Tongue (tissue), 2 donors: ENCODE data around the gene NPAS3. TPM values are rescaled to one million over a fixed set of nuclear protein-coding genes. Genes with fewer than 3 reads are reported as not detected.

Source experiments
- DNase-seq: peaks from one replicate; pipeline ENCODE4 v3.0.0-alpha.2; 2015
- total RNA-seq: library from RNA; depleted of rRNA; stranded (reverse); fragments of >200 nt; gene quantifications from one replicate; pipeline ENCODE4 v1.2.3, GENCODE V29; 2014

The NPAS3 gene
- total RNA-seq, 1 donor from 2014 or later = 4.4 TPM

DNA sequence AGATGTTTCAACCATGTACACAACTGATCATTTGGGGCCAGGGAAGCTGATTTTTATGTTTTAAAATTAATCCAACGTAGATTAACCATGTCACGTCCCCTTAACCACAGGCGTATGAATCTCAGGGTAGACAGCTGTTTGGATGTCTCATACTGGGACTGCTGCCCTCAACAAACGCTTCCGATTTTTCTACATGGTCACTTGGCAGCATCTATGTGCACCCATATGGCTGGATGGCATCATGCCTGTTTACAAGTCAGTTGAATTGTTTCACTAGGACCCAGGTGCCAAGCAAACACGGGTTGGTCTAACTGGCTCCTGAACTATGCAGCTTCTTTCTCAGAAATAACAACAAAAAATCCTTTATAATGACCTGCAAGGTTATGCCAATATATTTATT is 393.8 kb downstream of the NPAS3 start:
- DNase-seq = peak; percentile 82

DNA sequence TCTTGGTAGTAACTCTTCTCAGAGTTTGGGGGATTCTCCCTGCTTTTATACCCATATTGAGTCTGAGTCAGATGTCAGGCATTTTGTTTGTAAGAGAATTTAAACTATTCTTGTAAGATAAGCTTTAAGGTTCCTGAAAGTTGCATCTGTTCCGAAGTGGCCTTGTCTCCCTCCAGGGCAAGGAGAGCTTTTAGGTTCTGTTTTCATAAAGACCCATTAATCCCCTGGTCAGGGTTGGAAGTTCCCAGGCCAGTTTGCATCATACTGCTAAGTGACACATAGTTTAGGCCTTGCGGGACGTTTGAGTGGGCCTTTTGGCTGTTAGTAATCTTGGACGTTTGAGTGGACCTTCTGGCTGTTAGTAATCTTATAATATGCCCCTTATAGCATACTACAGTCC is 396.7 kb downstream of the NPAS3 start:
- DNase-seq = no peak

DNA sequence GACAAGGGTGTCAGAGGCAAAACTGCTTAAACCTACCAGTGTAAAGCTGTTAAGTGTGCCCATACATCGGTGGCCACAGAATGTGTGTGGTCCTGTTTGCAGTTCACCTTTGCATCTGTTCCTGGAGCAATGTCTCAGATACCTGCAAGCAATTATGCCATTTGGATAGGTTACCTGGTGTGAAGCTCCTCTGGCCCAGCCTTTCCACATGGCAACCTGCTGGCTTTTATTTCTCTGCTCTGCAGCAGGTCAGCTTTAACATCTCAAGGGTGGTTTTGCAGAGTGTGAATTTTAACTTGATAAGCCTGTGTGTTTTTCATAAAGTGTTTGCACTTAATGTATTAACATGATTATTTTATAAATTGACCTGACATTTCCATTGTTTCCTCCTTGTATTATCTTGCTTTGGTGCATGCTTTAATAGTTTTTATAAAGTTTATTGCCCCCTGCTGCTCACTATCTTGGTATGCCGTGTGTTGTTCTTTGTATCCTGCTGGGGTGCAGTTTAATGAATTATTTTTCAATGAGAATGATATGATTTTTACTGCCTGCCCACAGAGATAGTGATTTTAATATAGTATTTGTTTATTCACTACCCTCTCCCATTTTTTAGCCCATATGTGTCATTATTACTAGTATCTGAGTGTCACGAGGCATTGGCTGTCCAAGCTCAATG is 403.8 kb downstream of the NPAS3 start:
- DNase-seq = no peak

DNA sequence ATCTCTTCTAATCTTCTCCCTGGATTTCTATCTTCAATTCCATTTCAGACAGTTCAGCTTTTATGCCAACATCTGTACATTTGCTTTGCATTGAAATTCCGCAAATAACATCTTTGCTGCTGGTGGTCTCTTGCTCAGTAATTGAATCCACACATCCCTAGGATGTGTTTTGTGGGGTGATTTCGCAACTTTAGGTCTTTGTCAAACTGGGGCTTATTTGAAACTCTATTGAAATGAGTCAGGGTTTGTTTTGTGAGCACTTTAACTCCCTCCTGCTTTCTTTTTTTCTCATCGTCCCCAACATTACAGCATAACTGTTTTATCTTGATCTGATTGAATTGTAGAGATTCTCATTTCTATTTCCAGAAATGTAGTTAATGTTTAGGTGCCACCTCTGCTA is 404.3 kb downstream of the NPAS3 start:
- no peak for DNase-seq

DNA sequence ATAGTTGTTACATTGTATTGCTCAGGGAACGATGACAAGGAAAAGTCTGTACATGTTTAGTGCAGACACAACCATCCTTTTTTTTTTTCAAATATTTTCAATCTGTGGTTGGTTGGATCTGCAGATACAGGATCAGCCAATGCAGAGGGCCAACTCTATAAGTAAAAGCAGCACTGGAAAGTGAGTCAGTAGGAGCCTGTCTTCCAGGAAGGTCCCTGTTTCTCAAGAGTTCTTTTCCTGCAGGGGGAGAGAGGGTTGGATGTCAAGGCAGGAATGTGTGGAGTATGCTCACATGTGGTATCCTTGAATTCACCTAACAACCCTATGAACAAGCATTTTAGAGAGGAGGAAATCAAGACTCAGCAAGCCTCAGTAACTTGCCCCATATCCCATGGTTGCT is 409.1 kb downstream of the NPAS3 start:
- no peak for DNase-seq

DNA sequence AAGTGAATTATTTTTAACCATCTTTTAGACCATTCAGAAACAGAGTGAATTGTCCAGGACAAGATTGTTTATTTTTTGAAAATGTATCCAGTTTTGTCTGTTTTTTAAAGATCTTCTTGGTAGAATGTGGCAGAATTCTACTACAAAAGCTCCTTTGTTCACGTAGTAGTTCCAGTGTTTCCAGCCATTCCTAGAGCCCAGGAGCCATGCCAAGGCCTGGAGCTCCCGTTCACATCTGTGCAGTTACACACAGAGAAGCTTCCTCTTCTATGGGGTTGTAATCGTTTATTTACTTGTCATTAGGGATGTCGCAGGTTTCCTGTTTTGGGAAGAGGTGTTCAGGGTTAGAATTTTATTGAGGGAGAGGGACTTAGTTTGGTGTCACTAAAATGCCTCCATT is 409.8 kb downstream of the NPAS3 start:
- no peak for DNase-seq

DNA sequence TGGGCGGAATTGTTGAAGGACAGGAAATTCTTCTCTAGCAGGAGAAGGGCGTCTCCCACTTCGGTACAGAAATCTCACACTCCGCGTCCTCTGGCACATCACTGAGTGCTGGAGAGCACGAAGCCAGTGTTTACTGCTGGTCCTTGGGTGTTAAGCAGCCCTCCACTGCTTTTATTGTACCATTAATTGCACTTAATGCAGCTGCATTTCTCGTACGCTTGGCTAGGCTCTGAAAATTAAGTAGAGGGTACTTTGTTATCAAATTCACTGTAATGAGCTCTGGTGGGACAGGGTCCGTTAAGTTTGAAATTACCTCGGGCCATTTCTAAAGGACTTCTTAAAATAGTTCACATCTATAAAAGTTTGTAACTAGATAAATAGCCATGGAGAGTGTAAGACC is 411.2 kb downstream of the NPAS3 start:
- DNase-seq = peak; percentile 17

DNA sequence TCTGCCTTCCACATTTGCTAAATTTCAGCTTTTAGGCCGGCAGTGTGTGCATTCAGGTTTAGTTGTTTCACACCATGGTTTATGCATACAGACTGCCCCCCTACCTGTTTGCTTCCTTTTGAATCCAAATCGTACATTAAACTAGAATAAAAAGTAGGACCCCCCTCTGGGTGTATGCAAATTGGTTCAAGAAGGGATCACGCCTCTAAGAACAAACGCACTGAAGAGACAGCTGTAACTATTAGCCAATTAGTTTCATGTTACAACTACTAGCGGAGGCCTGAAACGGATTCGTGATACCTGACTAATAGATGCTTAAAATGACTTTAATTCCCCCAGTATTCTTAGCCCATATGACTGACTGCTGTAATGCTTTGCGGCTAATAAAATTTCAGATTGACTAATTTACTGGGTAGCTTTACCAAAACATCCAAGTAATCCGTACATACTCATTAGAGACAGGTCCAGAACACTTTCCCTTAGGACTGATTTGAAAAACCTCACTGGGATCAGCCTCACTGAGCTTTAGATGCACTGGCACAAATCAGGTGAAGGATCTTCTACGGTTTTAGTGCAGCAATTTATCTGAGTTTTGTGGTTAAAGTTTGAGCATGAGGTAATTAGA is 411.8 kb downstream of the NPAS3 start:
- no peak for DNase-seq

DNA sequence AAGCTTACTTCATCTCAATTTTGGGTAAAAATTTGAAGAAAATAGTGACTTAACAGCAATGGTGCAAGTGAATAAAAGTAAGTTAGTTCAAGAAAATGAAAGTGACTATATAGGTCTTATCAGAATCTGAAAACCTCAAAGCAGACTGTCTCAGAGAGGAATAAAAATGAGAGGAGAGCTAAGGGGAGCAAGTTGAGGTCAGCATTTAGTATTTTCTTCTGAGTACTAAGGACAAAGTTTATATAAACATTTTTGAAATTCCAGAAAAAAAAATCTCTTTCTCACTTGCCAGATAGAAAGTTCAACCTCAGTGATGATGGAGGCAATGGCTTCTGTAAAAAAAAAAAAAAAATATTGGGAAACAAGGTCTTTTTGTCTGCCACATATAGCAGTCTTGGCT is 414.1 kb downstream of the NPAS3 start:
- DNase-seq = no peak

DNA sequence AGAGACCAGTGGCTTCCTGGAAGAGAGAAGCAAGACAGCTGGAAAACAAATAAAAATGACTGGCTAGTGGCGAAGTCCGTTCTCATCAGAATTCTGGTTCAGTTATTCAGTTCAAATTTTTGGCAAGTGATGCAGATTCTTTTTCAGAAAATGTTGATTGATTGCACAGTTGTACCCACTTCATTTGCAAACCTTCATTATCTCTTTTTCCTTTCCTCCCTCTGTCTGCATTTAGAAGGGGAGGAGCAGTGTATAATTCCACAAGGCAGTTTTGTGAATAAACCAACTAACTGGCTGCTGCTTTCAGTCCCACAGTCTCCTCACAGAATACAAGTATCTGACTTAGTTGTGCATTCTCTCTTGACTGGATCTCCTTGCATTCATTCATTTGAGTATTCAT is 417.5 kb downstream of the NPAS3 start:
- DNase-seq = no peak

DNA sequence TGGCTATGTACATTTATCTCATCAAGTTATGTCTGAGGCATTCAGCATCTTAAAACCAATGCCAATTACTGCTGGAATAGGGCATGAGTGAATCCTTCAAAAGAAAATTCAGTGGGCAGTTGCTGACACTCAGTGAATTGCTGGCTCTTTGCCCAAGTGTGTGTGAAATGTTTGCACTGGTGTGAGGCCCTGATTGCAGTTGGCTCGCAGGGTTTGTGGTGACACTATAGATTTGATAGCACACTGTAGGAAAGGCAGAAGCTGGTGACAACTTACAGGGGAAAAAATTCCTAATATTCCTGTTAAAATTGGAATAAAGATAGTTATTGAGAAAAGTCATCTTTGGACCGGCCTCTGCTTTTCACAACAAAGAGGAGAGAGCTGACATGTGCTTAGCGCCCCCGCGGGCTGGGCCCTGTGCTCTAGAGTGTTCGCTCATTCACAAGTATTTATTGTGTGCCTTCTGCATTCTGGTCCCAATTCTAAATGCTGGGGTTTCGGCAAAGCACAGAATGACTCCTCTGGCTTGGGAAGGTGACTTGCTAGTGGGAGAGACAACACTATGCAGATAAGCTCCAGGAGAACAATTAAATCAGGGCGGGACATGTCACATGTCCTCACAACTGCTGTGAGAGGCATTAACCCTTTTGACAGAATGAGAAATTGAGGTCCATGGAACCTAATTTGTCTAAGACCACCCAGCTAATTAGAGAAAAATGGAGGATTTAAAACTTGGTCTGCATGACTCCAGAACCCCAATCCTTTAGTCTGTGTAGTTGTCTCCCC is 418.7 kb downstream of the NPAS3 start:
- peak; percentile 63 for DNase-seq

DNA sequence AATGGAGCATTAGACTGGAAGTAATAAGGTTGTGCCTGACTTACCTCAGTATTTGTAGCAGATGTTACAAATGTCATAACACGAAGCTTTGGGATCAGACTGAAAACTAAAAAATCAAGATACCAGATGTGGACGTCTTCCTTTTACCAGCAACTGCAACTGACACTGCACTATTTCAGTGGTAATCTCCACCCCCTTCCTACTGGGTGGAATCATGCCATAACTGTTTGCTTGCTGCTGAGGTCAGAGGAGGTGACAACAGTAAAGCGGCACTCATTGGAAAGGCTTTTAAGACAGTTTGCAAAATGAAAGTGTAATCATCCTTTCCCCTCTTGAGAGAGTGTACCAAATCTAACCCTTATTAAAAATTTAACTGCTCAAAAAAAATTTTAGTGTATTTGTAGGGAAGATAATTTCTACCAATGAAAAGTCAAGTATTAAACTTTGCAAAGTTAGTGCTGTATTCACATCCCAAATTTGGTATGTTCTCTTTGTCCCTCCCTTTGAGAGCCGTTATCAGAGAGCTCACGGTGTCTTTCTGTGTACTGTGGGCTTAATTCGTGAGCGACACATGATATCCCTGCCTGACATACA is 420.7 kb downstream of the NPAS3 start:
- no peak for DNase-seq

DNA sequence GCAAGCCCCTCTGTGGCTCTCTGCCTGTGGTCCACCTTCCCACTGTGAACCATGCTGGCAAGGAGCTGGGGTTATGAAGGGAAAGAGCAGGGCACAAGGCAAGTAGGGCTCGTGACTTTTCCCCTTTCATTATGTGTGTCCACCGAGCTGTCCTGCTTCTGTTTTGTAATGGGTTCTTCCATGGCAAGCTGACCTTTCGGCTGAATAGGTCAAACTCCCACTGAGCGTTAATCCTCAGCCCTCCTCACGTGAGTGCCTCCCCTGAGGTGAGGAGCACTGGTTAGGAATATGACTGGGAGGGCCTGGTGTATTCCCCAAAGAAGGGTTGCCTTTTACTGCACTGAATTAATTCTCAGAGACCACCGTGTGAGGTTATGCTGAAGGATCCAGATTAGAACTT is 424.3 kb downstream of the NPAS3 start:
- no peak for DNase-seq

DNA sequence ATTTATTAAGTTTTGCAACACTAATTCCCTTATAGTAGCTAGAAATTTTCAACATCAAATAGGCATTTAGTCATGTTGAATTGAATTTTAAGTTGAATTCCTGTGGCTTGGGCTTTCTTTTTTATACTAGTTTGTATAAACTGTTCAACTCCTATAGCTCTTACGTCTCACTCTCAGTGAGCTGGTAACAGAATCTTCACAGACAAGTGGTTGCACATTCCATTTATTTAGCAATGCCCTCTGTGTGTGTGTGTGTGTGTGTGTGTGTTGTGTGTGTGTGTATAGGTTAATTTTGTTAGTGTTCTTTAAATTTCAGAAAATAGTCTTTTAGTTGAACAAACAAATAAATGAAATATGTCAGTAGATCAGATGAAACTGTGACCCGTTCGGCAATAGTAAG is 425.0 kb downstream of the NPAS3 start:
- DNase-seq = peak; percentile 43

DNA sequence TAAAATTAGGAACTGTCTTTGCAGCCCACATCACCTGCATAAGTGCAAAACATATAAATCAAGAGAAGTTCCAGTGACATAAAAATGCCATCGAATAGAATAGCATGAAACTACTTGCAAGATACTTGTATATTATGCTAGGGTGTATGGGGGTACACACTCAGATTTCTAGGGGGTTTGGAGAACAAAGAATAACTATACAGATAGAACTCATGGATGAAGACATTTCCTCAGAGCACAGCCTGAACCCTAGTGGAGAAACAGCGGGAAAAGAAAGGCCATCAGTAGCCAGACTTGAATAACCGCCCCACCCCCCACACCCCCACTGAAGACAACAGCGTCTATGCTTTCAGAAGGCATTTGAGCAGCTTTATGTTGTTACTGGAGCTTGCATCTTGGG is 425.8 kb downstream of the NPAS3 start:
- DNase-seq = peak; percentile 17

DNA sequence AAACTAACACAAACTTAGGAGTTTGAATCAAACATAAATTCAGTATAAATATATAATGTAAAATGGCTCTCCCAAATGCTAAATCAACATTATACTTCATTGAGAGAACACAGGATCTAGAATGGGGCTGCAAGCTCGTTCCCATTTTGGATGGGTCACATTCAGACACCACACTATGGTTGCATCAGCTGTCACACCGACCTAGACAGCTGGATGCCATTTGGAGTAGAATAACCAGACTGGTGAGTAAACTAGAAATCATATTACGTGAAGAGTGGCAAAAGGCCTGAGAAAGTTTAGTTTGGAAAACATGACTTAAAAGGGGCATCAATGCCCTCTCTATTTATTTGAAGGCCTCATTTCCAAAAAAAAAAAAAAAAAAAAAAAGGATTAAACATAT is 430.4 kb downstream of the NPAS3 start:
- DNase-seq = peak; percentile 32

DNA sequence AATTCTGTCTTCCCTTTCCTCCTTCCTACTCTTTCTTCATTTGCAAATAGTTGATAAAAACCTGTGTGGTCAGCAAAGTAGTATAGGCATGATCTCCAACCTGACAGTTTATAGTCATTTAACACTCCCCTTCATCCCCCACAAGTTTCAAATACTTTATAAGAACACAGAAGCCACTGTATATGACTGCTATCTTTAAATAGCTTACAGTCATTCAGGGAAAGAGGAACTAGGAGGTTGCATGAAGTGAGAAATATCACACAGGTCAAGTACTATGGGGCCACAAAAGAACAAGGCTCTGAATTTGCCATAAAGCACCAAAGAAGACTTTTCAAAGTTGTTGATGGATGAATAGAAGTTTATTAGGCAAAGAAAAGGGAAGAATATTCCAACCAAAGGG is 431.3 kb downstream of the NPAS3 start:
- no peak for DNase-seq

DNA sequence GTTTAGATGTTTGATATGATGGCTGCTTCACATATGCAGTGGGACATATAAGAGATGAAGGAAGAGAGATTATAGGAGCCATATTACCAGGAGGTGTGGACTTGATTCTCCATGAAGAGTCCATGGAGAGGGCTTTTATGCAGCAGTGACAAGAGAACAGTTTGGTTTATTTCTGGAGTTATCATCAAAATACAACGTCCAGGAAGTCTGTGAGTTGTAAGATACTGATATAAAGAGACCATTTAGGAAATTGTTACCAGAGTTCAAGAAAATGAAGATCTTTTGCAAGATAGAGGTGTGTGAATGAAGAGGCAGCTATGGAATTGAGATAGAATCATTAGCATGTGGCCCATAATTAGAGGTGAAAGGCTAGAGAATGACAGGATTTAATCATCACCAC is 431.7 kb downstream of the NPAS3 start:
- DNase-seq = no peak

DNA sequence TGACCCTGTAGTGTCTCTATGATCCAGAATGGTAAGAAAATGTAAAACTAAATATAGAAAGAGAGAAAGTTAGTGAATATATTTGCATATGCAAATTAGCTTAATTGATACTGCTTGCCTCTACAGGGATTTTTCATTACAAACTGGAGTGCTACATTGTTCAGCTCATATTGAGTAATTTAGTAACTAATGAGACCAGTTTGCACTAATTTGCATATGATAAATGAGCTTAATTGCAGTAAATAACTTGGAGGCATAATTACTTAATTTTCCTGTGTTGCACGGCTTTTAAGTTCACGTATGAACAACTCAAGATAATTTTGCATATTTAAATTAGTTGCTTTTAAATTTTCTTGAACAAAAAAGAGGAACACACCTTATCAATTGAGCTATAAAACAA is 436.5 kb downstream of the NPAS3 start:
- no peak for DNase-seq

DNA sequence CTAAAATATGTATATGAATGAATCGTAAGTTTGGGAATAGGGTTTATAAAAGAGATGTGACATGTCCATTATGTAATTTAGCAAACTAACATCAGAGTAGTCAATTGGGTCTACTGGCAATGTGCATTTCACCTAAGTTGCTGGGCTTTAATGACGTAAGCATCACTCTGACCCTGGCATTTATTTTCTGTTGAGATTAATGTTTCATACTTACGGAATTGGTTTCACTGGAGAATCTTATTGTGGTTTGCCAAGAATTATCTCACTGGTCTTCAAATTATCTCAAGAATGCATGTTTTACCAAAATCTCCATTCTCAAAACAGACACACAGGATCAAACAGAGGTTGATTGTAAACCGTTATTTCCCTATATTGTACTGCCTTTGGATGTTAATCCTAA is 437.1 kb downstream of the NPAS3 start:
- DNase-seq = no peak

DNA sequence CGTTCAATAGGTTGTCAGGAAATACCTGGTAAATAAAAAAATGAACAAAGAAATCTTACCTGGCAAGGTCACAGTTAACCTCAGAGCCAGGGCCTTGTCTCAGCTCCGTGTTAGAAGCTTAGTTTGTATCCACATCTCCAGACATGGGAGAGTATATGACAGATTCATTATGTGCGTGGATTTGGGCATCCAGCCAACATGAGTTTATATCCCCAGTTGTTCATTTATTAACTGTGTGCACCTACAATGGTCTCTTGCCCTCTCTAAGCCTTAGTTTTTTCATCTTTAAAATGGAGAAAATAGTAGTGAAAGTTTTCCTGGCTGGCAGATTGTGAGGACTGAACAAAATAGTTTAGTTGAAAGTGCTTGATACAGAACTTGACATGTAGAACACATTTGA is 437.8 kb downstream of the NPAS3 start:
- peak; percentile 17 for DNase-seq

DNA sequence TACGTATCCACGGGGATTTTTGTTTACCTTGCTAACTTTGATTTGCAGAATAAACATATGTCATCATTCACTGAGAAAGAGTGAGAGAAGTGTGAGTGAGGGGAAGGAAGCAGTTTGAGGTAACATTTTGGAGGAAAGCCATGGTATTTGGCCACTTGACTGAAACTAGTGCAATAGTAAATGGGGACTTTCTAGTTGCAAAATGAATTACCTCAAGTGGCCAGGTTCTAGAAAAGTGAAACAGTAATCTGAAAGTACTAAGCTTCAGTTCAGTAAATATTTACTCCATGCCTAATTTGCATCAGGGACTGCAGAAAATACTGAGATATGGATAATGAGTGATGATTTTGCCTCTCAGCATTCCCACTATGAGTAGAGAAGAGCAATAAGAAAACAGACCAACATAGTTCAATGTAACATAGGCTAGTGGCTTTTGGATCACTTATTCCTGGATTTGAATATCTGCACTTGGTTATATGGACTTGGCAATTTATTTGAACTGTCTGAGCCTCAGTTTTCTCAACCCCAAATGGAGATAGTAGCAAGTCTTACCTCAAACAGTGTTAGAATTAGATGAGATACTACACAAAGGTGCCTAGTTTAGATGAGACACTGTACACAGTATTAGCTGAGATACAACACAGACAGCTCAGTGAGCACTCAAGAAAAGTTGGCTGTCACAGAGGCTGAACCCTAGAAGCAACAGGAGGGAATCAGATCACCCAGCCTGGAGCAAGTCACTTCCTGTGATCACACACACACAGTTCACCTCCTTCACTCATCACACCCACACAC is 439.1 kb downstream of the NPAS3 start:
- DNase-seq = no peak
